GM19372 (cell line): ENCODE results near the gene TRAM2.

Source experiments
- ATAC-seq: cut with Tn5 transposase; IDR thresholded peaks from one replicate; pipeline ENCODE4 v1.9.1; 2021; ENCODE audit warnings: mild to moderate bottlenecking, low read depth, moderate library complexity; ENCODE audit not compliant: unreplicated experiment

TRAM2 gene, protein sequence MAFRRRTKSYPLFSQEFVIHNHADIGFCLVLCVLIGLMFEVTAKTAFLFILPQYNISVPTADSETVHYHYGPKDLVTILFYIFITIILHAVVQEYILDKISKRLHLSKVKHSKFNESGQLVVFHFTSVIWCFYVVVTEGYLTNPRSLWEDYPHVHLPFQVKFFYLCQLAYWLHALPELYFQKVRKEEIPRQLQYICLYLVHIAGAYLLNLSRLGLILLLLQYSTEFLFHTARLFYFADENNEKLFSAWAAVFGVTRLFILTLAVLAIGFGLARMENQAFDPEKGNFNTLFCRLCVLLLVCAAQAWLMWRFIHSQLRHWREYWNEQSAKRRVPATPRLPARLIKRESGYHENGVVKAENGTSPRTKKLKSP

DNA sequence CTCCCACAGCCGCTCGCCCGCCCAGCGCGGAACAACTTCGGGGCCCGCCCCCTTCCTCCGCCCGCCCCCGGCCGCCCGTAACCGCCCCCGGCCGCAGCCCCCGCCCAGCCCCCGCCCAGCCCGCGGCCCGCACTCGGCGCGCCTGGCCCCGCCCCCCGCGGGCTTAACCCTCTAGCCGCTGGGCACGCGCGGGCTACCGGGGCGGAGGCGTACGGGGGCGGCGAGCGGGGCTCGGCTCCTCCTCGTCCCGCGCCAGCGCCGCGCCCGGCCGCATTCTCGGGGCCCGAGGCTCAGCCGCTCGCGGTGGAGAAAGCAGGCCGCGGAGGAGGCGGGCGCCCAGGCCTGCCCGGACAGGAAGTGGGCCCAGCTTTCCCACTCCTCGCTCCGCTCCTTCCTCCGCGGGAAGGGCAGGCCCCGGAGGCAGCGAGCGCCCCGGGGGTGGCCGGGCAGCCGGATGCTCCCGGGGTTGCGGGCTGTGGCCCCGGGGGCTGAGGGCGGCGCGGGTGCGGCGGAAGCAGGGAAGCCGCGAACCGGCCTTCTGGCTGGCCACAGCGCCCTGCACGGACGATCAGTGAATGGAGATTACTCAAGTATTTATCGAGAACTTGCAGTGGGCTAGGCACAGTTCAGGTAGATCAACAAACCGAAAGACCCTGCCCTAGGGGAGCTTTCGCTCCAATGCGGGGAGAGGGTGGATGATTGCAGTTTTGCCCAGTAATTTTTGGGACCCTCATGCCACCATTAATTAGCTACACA, at the start of gene TRAM2:
TRAM2 (minus strand) TSS at position 39 of the 756 bp plus-strand sequence. CDS start 145 bp downstream, outside the sequence.
- ATAC-seq = peak; percentile 53

DNA sequence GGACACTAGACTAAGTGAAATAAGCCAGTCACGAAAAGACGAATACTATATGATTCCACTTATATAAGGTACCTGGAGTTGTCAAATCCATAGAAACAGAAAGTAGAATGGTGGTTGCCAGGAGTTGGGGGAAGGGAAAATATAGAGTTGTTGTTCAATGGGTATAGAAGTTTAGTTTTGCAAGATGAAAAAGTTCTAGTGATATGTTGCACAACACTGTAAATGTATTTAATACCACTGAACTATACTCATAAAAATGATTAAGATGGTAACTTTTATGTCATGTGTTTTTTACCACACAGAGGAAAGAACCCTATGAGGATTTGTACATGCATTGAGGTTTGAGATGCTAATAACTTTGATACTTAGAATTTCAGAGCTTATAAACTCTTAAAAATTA, 46.0 kb upstream of the TRAM2 start:
- ATAC-seq = no peak

DNA sequence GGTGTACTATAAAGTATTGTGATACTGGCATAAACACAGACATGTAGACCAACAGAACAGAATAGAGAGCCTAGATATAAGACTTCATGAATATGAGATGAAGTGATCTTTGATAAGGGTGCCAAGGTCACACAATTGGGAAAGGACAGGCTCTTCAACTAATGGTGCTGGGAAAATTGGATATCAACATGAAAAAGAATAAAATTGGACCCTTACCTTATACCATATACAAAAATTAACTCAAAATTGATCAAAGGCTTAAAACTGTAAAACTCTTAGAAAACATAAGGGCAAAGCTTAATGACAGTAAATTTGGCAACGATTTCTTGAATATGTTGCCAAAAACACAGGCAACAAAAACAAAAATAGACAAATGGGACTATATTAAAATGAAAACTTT, 44.8 kb upstream of the TRAM2 start:
- no peak for ATAC-seq

DNA sequence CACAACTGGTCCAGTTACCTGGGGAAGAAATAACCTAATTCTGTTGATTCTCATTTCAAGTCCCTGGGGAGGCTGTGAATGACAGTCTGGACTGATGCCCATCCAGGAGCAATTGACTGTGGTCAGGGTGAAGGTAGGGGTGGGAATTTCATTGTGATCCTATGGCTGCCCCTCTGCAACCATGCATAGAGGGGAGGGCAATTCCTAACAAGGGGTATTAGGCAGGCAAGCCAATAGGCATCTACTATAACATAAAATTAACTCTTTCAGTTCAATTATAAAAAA, 44.0 kb upstream of the TRAM2 start:
- no peak for ATAC-seq

DNA sequence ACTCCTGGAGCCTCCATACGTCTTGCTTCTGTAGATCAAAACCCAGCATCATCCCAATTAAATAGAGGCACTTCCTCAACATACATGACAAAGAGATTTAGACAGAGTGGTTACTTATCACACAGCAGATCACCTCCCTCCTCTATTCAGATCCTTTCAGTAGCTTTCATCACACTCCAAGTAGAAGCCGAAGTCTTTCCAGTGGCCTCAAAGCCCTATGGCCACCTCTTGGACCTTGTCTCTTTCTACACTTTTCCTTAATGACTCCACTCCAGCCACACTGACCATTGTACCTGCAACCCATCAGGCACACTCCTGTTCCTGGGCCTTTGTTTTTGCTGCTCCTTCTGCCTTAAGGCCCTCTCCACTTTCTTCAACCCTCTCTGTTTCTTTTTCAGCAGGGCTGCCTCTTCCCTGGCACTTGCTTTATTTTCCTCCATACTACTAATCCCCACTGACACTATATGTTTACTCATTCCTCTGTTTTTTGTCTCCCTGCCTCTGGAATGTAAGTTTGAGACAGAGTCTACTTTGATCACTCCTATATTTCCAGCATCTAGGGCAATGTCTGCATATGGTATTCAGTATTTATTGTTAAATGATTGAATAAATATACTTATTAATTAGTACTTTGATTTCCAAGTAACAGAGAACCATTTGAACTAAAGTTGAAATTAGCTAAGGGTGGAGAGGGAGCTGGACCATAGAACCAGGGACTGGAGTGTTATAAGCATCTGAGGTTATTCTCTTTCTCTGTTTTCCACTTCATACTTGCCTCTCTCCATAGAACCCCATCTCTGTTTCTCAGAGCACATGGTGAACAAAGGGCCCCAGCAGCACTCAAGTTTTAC, 43.4 kb upstream of the TRAM2 start:
- ATAC-seq = no peak

DNA sequence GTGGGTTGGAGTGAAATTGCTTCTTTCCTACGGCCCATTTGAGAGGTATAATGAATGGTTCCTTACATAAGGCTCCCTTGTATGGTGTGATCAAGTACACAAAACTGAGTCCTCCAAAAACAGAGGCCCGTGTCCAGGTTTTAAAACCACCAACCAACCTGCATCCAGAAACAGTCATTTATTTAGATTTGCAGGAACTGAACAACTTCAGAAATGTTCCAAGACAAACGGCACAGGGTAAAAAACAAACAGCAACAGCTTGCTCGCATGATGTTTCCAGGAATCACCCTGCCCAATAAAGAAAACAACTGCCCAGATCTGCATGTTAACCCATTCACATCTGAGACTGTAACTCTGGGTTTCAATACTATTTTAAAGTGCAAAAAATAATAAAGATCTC, 40.2 kb upstream of the TRAM2 start:
- no peak for ATAC-seq

DNA sequence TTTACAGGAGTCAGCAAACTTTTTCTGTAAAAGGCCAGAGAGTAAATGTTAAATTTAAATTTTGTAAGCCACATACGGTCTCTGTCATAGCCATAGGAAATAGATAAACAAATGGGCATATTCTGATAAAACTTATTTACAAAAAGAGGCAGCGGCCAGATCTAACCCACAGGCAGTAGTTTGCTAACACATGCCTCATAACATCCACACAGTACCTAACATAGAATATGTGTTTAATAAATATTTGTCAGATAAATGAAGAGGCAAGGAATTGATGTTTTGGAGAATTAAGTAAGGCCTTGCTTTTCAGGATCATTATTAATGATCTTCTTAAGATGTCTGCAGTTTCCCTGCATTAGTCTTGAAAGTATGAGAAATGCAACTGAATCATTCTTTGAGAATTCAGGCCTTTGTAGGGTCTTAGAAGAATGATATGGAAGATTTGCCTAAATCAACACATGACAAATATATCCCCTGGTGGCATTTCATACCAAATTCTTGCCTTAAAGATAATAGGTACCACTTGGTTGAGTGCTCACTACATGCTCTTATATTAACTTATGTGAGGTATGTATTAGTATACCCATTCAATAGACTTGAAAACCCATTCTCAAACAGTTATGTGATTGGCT, 39.3 kb upstream of the TRAM2 start:
- no peak for ATAC-seq

DNA sequence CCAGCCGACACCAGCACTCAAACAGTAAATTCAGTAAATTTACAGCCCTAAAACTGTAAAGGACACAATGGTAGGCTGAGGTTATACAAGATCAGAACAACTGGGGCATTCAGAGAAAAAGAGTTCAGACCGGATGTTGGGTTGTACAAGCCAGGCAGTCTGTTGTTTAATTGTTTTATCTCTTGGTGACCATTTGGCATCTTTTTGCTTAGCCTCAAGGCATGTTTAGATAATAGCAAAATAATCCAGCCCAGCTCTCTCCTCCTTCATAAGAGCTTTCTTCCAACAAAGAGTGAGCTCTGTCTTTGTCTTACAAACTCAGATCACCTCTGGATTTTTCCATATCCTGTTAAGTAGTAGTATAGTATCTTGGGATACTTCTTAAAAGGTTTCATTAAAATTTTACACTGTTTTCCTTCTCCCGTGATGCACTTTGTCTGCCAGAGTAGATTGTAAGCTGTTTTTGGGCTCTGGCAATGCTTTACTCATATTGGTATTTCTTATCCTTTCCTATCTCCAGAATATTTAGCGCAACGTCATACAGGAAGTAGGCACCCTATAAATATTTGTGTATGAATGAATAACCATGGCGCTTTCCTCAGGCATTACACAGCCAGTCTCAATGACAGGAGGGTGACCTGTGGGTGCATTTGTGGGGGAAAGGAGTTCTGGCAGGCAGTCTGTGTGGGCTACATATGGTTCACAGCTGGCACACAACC, 35.6 kb upstream of the TRAM2 start:
- no peak for ATAC-seq

DNA sequence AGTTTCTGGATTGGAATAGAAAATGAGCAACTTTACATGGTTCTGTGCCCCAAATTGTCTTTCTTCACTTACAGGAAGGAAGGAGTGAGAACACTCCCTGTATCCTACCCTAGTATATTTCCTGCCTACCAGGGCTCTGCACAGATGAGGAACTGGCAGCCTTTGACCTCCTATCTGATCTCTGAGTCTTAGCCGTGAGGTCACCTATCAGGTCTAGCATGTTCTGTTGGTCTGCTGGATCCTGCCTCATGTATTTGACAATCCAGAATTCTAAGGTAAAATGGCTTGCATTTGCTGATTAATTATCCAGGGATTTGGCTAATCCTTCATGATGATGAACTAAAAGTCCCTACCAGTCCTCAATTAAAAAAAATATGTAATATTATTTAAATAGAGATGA, 35.0 kb upstream of the TRAM2 start:
- ATAC-seq = no peak

DNA sequence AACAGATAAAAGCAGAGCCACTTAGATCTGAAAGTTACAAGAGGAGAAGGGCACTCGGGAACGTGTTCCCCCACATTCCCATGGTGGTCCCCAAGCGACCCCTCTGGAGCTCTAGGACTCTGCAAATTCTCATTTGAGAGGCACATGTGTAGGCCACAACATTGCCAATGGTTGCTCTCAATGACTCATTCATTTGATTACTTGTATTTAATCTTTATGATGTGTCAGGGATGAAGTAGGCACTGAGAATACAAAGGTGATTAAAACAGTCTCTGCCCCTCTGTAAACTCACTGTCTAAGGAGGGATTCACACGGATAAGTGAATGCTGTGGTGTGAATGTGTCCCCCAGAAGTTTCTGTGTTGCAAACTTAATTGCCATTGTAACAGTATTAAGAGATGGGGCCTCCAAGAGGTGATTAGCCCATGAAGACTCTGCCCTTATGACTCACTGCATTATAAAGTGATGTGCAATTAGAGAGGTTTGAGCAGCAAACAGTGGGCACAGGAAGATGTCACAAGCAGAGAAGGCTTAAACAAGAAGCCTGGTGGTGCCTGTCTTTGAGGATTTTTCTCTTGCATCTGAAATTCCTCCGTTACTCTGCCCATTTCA, 34.0 kb upstream of the TRAM2 start:
- ATAC-seq = no peak

DNA sequence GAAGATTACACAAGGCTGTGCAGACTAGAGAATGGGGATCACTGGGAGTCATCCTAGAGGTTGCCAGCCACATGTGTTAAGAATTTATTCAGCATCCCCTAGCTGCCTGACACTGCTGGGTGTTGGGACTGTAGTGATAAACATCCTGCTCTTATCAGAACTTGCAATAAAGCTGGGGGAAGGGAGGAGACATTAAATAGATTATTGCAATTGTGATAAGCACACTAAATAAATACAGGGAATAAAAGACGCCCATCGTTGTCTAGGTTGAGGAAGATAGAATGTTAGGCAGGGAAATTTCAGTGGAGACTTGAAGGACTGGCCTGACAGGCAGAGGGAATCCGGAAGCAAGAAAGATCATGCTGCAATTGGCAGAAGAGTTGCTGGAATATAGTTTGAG, 33.2 kb upstream of the TRAM2 start:
- ATAC-seq = no peak

DNA sequence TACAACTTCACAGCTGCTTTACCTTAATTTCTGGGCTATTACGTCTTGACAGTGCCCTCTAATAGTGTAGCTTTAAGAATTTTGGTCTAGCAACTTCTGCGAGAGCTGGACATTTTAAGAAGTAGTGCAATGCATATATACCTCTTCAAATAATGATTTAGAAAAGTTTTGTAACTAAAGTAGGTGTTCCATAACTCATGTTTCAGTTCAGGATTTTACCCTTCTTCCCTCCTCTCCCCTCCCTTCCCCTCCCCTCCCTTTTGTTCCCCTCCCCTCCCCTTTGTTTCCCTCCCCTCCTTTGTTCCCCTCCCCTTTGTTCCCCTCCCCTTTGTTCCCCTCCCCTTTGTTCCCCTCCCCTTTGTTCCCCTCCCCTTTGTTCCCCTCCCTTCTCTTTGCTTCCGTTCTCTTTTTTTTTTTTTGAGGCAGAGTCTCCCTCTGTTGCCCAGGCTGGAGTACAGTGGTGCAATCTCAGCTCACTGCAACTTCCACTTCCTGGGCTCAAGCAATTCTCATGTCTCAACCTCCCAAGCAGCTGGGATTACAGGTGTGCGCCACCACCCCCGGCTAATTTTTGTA, 28.8 kb upstream of the TRAM2 start:
- no peak for ATAC-seq

DNA sequence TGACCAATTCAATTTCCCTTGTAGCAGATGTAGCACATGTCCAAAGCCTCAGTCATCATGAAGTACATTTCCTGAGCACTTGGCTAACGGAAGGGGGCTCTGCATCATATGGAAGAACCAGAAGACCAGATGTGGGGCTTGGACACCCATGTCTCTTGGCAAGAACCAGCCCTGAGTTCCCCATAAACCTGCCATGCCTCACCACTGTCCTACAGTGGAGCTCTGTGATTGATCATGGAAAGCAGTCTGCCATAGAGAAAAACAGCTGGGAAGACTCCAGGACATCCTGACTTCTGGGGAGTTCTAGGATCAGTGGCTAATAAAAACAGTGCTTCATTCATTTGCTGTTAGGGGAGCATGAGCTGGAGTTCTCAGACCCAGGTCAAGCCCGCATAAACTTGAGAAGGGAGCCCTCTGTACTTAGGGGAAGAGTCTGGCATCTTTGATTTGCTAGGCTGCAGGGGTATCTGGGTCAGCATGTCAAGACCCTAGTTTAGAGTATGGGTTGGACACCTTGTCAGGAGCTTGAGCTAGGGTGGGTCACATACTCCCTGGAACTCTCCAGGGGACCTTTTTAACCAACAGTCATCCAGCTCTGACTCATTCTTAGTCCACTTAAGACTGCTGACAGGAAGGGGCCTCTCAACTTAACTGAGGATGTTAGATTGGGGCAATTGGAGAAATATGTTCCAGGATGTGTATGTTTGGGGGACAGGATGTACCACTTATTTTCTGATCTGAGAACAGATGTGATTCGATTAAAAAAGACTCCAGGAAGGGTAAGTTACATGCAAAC, 26.3 kb upstream of the TRAM2 start:
- ATAC-seq = no peak

DNA sequence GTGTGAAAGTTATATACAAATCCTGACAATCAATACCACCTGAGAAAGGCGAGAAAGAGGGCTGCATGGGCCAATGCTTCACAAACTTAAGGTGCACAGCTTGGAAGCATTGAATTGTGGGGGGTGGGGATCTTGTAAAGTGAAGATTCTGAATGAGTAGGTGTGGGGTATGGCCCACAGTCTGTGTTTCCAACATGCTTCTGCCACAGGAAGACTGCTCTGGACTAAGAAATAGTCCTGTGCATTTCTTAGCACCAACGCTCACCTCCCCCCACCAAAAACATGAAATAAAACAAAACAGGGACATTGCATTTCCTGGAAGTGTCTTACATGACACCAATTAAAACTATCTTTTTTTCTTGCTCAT, 21.9 kb upstream of the TRAM2 start:
- no peak for ATAC-seq

DNA sequence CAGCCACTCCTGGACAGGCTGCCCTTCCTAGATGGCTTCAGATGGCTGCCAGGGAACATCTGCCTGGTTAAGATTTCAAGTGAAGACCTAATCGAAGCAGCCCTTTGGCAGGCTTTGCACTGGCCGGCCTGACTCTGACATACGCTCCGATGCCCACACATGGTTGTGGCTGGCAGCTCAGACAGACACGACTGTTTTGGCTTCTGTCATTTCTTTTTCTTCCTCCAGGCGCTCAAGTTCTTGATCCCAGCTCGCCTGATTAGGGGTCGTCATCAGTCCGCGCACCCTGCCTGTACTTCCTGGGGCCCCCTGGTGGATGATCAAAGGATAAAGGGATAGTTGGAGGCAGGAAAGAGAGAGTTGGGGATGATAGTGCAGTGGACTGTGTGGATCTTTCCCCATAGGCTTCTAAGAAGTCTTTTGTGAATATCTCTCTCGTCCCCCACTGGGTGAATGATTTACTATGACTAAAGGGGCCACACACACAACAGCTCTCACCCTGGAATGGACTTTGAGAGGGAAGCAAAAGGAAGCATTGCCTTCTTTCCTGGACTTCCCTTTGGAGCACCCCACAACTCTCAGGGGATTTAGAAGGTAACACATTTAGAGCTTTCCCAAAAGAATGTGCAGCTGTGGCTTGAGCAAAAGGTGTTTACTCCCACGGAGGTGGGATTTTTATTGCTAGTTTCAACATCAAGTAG, 21.4 kb upstream of the TRAM2 start:
- ATAC-seq = no peak

DNA sequence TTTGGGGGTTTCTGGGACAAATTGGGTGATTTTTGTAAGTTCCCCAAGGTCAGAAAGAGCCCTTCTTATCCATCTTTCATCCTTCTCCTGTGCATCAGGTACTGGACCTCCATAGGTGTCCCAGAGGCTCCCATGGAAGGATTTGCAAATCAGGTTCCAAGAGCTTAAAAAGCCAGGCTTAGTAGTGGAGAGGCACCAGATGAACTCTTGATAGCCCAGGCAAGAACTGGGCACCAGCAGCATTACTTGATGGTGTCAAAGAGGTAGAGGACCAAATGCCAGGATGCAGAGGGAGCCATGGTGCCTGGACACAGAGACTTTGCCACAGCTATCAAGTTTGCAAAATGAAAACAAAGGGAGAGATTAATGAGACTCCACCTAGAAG, 20.9 kb upstream of the TRAM2 start:
- ATAC-seq = no peak

DNA sequence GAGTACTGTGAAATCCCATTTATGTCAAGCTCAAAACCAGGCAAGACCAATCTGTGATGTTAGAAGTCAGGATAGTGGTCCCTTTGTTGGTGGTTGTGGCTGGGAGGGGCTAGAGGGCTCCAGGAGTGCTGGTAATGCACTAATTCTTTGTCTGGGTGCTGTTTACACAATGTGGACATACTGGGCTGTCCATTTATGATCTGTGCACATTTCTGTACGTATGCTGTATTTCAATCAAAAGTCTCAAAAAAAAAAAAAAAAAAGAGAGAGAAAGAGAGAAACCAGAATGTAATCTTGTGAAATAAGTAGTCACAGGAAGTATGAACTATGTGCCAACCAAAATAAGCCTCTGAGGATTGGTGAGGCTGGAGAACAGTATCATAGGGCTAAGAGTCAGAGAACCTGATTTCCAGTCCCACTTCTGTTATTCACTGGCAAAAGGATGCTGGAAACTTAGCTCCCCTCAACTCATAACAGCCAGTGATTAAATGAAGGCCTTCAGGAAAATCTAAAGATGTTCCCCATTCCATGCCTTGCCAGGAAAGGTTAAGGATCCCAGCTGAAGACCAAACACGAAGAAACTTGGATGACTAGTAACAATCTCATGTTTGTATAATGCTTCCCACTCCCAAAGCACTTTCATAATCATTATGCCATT, 19.6 kb upstream of the TRAM2 start:
- no peak for ATAC-seq

DNA sequence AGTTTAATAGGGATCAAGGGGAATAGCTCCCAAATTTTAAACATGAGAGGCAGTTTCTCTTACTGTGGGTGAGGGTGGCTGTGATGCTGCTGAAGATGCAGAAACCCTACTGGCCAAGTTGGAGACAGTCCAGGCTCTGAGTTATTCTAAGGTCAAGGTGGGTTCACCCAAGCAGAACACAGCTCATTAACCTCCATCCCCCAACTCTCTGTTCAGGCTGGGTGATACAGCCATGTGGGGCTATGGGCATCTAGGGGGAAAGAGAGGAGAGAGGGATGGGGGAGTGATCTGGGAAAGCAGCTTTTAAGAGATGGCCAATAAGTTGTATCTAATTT, 18.9 kb upstream of the TRAM2 start:
- peak; percentile 67 for ATAC-seq
